ENCODE results near the gene BTBD18.
"Not testable (repeated sequence)": the region's sequence is repeated elsewhere in the genome, so short reads cannot be mapped to it uniquely, and the experiment has no call there.

GRCh38 chr11:57705432-57705831 lies 46.2 kb downstream of the BTBD18 start:
- TF ChIP-seq CTCF (IDR thresholded peaks at IDR 0.05; ENCODE audit: insufficient read depth, low read length); POLR2AphosphoS5 (IDR thresholded peaks at IDR 0.05; ENCODE audit: low read depth): not testable (repeated sequence)

Data from HL-60 (cell line).